OCI-LY3 (cell line): ENCODE data around the gene MEX3D.

ENCODE experiments used
- H2AFZ ChIP-seq: fragments of 200-600, 300-600 bp; shearing (Covaris generic); 2 replicates; pipeline ENCODE4 v1.6.0; 2014; ENCODE audit warnings: antibody characterized with exemption, low read depth, low read length
- H3K27ac ChIP-seq: fragments of 200-600, 300-600 bp; sonication (generic); 2 replicates; pipeline ENCODE4 v1.5.1; 2014; ENCODE audit warnings: mild to moderate bottlenecking, low read length, moderate library complexity, mixed read lengths
- H3K27me3 ChIP-seq: fragments of 200-600, 300-600 bp; sonication (generic); 2 replicates; pipeline ENCODE4 v1.6.1; 2014; ENCODE audit warnings: low read depth, low read length, mixed read lengths
- H3K36me3 ChIP-seq: fragments of 200-600, 300-600 bp; sonication (generic); replicated peaks from 2 replicates; pipeline ENCODE3; 2014; ENCODE audit warnings: low read depth, low read length, mixed read lengths
- H3K4me1 ChIP-seq: fragments of 300-600, 200-600 bp; sonication (generic); 2 replicates; pipeline ENCODE4 v1.6.1; 2014; ENCODE audit warnings: low read length, mixed read lengths
- H3K4me2 ChIP-seq: fragments of 200-600, 300-600 bp; sonication (generic); 2 replicates; pipeline ENCODE4 v1.6.1; 2014; ENCODE audit warnings: low read length, mixed read lengths
- H3K4me3 ChIP-seq: fragments of 300-600, 200-600 bp; sonication (generic); 2 replicates; pipeline ENCODE4 v1.5.1; 2014; ENCODE audit warnings: antibody characterized with exemption, mild to moderate bottlenecking, low read length, moderate library complexity
- H3K79me2 ChIP-seq: fragments of 300-600, 200-600 bp; shearing (Covaris generic); 2 replicates; pipeline ENCODE4 v1.6.1; 2014; ENCODE audit warnings: mild to moderate bottlenecking, low read length, mixed read lengths
- H3K9ac ChIP-seq: fragments of 300-600, 200-600 bp; shearing (Covaris generic); 2 replicates; pipeline ENCODE4 v1.6.0; 2014; ENCODE audit warnings: mild to moderate bottlenecking, low read length, moderate library complexity
- H3K9me3 ChIP-seq: fragments of 200-600, 300-600 bp; shearing (Covaris generic); 2 replicates; pipeline ENCODE4 v1.6.1; 2014; ENCODE audit warnings: low read length, mixed read lengths; ENCODE audit not compliant: insufficient read depth
- H4K20me1 ChIP-seq: fragments of 200-600, 300-600 bp; sonication (generic); 2 replicates; pipeline ENCODE4 v1.6.1; 2016; ENCODE audit warnings: low read length, mixed read lengths; ENCODE audit not compliant: insufficient read depth
- CTCF ChIP-seq: fragments of 200-600, 300-600 bp; sonication (generic); IDR thresholded peaks from 2 replicates; pipeline ENCODE4 v1.5.1; 2014; ENCODE audit warnings: antibody characterized with exemption, low read length, low read depth
- EZH2phosphoT487 ChIP-seq: fragments of 200-600 bp; shearing (Covaris generic); IDR thresholded peaks from 2 replicates; pipeline ENCODE4 v1.6.1; 2018; ENCODE audit warnings: antibody characterized with exemption, mixed run types, low read depth

Gene MEX3D

DNA sequence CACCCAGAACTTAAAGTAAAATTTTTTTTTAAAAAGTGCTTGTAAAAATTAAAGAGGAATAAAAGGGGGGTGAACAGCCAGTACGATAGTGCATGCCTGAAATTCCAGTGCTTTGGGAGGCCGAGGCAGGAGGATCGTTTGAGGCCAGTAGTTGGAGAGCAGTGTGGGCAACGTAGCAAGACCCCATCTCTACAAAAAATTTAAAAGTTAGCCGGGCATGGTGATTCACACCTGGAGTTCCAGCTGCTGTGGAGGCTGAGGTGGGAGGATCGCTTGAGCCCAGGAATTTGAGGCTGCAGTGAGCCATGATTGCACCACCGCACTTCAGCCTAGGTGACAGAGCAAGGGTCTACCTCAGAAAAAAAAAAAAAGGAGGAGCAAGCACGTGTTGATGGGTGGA is 63.1 kb downstream of the MEX3D start:
- no peaks in the 10 kb centered on the region for H3K79me2 ChIP-seq
- H3K27me3 ChIP-seq: peaks cover 4% of the 10 kb centered on the region; the same call in 1 of the 2 replicates
- H3K9ac ChIP-seq: no peak overlapping the region
- no peak for TF ChIP-seq EZH2phosphoT487
- TF ChIP-seq CTCF: no peak
- no peaks in the 10 kb centered on the region for H3K9me3 ChIP-seq
- H3K36me3 ChIP-seq: no peaks in the 10 kb centered on the region
- no peak overlapping the region for H3K27ac ChIP-seq
- no peaks in the 10 kb centered on the region for H3K4me1 ChIP-seq
- H3K4me2 ChIP-seq: no peak overlapping the region
- H3K4me3 ChIP-seq: no peak overlapping the region
- H4K20me1 ChIP-seq: no peaks in the 10 kb centered on the region
- no peak overlapping the region for H2AFZ ChIP-seq
